Activated gamma-delta T cell treated with anti-CD3 and anti-CD28 coated beads, Interleukin-2, amount 50 U/mL, for 16 hours (primary cell): ENCODE data around the gene PLIN5.
A peak's percentile ranks its signal among the peaks of the same experiment; 100 is the strongest.
"Not testable (repeated sequence)": the region's sequence is repeated elsewhere in the genome, so short reads cannot be mapped to it uniquely, and the experiment has no call there.

ENCODE experiments used
- DNase-seq: peaks from one replicate; pipeline ENCODE4 v3.0.0-alpha.2; 2020; ENCODE audit warnings: low read depth

The PLIN5 gene

GRCh38 chr19:4567584-4568071 is 32.6 kb upstream of the PLIN5 start:
- DNase-seq: peak; percentile 32

GRCh38 chr19:4566402-4567051 is 31.5 kb upstream of the PLIN5 start:
- no peak for DNase-seq

- not testable (repeated sequence) for DNase-seq
Measured at GRCh38 chr19:4563562-4563961, 28.5 kb upstream of the PLIN5 start.

- not testable (repeated sequence) for DNase-seq
Measured at GRCh38 chr19:4562085-4562484, 27.1 kb upstream of the PLIN5 start.

GRCh38 chr19:4559569-4559968 is 24.5 kb upstream of the PLIN5 start, which contains the start of gene SEMA6B:
TSS of gene SEMA6B (minus strand) at chr19:4559684. CDS start at chr19:4558457, 1,227 bp downstream.
- DNase-seq: no peak

GRCh38 chr19:4557971-4558941 is 23.2 kb upstream of the PLIN5 start:
- DNase-seq: no peak

- DNase-seq: no peak
Measured at GRCh38 chr19:4557144-4557970, 22.3 kb upstream of the PLIN5 start.

GRCh38 chr19:4556597-4557127 is 21.6 kb upstream of the PLIN5 start:
- no peak for DNase-seq

- no peak for DNase-seq
Measured at GRCh38 chr19:4555657-4556561, 20.9 kb upstream of the PLIN5 start.

GRCh38 chr19:4554717-4555116 is 19.7 kb upstream of the PLIN5 start:
- DNase-seq: no peak

- no peak for DNase-seq
Measured at GRCh38 chr19:4553775-4554174, 18.8 kb upstream of the PLIN5 start.

- no peak for DNase-seq
Measured at GRCh38 chr19:4553092-4553695, 18.2 kb upstream of the PLIN5 start.

GRCh38 chr19:4552525-4552819 is 17.4 kb upstream of the PLIN5 start:
- no peak for DNase-seq

- no peak for DNase-seq
Measured at GRCh38 chr19:4550479-4551050, 15.5 kb upstream of the PLIN5 start.

GRCh38 chr19:4550018-4550417 is 15.0 kb upstream of the PLIN5 start:
- no peak for DNase-seq

GRCh38 chr19:4548238-4548584 is 13.2 kb upstream of the PLIN5 start:
- DNase-seq: no peak

GRCh38 chr19:4547303-4548237 is 12.5 kb upstream of the PLIN5 start:
- DNase-seq: no peak

- no peak for DNase-seq
Measured at GRCh38 chr19:4543842-4544647, 9.0 kb upstream of the PLIN5 start.
